Suprapubic skin (tissue), 4 donors: ENCODE data around the gene CHRNG. TPM values are rescaled to one million over a fixed set of nuclear protein-coding genes. Genes with fewer than 3 reads are reported as not detected.
"Not testable (repeated sequence)": the region's sequence is repeated elsewhere in the genome, so short reads cannot be mapped to it uniquely, and the experiment has no call there.

Experiments
- DNase-seq, 2 donors: peaks; one replicate each; pipeline ENCODE4 v3.0.0-alpha.2; 2019; ENCODE audit warnings: low spot score in 2 of 2
- H3K27ac ChIP-seq: fragments of 200-600 bp; sonication (generic); one replicate; pipeline ENCODE4 v1.5.1; 2019
- H3K27me3 ChIP-seq: fragments of 200-600 bp; sonication (generic); one replicate; pipeline ENCODE4 v1.5.1; 2019
- H3K36me3 ChIP-seq: fragments of 200-600 bp; sonication (generic); one replicate; pipeline ENCODE4 v1.5.1; 2019
- H3K4me1 ChIP-seq: fragments of 200-600 bp; sonication (generic); one replicate; pipeline ENCODE4 v1.5.1; 2019
- H3K4me3 ChIP-seq: fragments of 200-600 bp; sonication (generic); one replicate; pipeline ENCODE4 v1.5.1; 2019; ENCODE audit warnings: mild to moderate bottlenecking
- H3K9me3 ChIP-seq: fragments of 200-600 bp; sonication (generic); one replicate; pipeline ENCODE4 v1.5.1; 2019
- CTCF ChIP-seq, 2 donors: fragments of 200-600 bp in 1 of 2; fragments of 450-650 bp in 1 of 2; sonication (generic) in 1 of 2; IDR thresholded peaks; one replicate each; pipeline ENCODE4 v1.5.1; 2016 to 2019; ENCODE audit warnings: antibody characterized with exemption in 2 of 2, mild to moderate bottlenecking in 1 of 2, moderate library complexity in 1 of 2
- EP300 ChIP-seq: sonication (generic); formaldehyde crosslinking; IDR thresholded peaks from one replicate; pipeline ENCODE4 v1.6.1; 2017; ENCODE audit warnings: antibody characterized with exemption
- POLR2A ChIP-seq, 2 donors: fragments of 450-650 bp; IDR thresholded peaks; one replicate each; pipeline ENCODE4 v1.6.1; 2017; ENCODE audit warnings: antibody characterized with exemption in 2 of 2, mild to moderate bottlenecking in 2 of 2, moderate library complexity in 2 of 2
- POLR2AphosphoS5 ChIP-seq, 3 donors: sonication (generic); formaldehyde crosslinking; IDR thresholded peaks; one replicate each; pipeline ENCODE4 v1.6.1; 2017; ENCODE audit warnings: antibody characterized with exemption in 3 of 3
- WGBS: methylation state at CpG from one replicate; pipeline ENCODE4 v1.1.5; 2018; 5-methylcytosine and 5-hydroxymethylcytosine counted together
- total RNA-seq, 4 donors: library from RNA; depleted of rRNA; stranded (reverse); fragments of >200 nt; gene quantifications; one replicate each; pipeline ENCODE4 v1.1.0, GENCODE V29; 2016

The CHRNG gene
- total RNA-seq, 4 donors from 2014 or later, result not detected

GRCh38 chr2:232569541-232569940, 30.0 kb downstream of the CHRNG start:
- Histone ChIP-seq H3K27ac (no peak overlapping the region), H3K27me3 (no peaks in the 10 kb centered on the region), H3K4me3 (no peak overlapping the region), H3K9me3 (no peaks in the 10 kb centered on the region), H3K4me1 (peaks cover 15% of the 10 kb centered on the region), H3K36me3 (peaks cover 84% of the 10 kb centered on the region)
- TF ChIP-seq POLR2A (IDR thresholded peaks at IDR 0.05) (no peak), EP300 (no peak), POLR2AphosphoS5 (IDR thresholded peaks at IDR 0.05) (no peak)
- 97% methylated on average over 9 of the region's 9 CpGs for WGBS
- no peak for DNase-seq

- Histone ChIP-seq H3K4me1 (peaks cover 15% of the 10 kb centered on the region), H3K36me3 (peaks cover 84% of the 10 kb centered on the region)
- not testable (repeated sequence) for H3K27ac ChIP-seq, DNase-seq, H3K27me3 ChIP-seq, H3K9me3 ChIP-seq, H3K4me3 ChIP-seq
- WGBS, result 99% methylated on average over 6 of the region's 6 CpGs
These were observed 31.0 kb downstream of the CHRNG start for GRCh38 chr2:232570481-232570880.

GRCh38 chr2:232571026-232571474, 31.6 kb downstream of the CHRNG start:
- no peak for TF ChIP-seq POLR2AphosphoS5 (IDR thresholded peaks at IDR 0.05)
- no peak for DNase-seq
- H3K27ac ChIP-seq, result no peak overlapping the region
- peaks cover 78% of the 10 kb centered on the region for H3K36me3 ChIP-seq
- 74% methylated on average over 7 of the region's 7 CpGs for WGBS
- no peak overlapping the region for H3K4me3 ChIP-seq
- H3K9me3 ChIP-seq, result no peaks in the 10 kb centered on the region
- peaks cover 15% of the 10 kb centered on the region for H3K4me1 ChIP-seq
- no peaks in the 10 kb centered on the region for H3K27me3 ChIP-seq

GRCh38 chr2:232573042-232573441, 33.5 kb downstream of the CHRNG start:
- Histone ChIP-seq H3K4me3 (no peak overlapping the region), H3K36me3 (peaks cover 59% of the 10 kb centered on the region), H3K27me3 (no peaks in the 10 kb centered on the region), H3K9me3 (no peaks in the 10 kb centered on the region), H3K4me1 (peaks cover 6% of the 10 kb centered on the region), H3K27ac (no peak overlapping the region)
- TF ChIP-seq POLR2A (IDR thresholded peaks at IDR 0.05), result no peak
- TF ChIP-seq POLR2AphosphoS5 (IDR thresholded peaks at IDR 0.05), result no peak
- no peak for TF ChIP-seq EP300
- TF ChIP-seq CTCF (IDR thresholded peaks at IDR 0.05), result no peak
- DNase-seq, result no peak

GRCh38 chr2:232573771-232574435, 34.4 kb downstream of the CHRNG start:
- H3K27me3 ChIP-seq, result no peaks in the 10 kb centered on the region
- no peak overlapping the region for H3K27ac ChIP-seq
- no peaks in the 10 kb centered on the region for H3K4me1 ChIP-seq
- 93% methylated on average over 8 of the region's 8 CpGs for WGBS
- H3K9me3 ChIP-seq, result no peaks in the 10 kb centered on the region
- DNase-seq, result no peak
- TF ChIP-seq POLR2A (IDR thresholded peaks at IDR 0.05) (no peak), CTCF (IDR thresholded peaks at IDR 0.05) (no peak), EP300 (no peak), POLR2AphosphoS5 (IDR thresholded peaks at IDR 0.05) (no peak)
- no peak overlapping the region for H3K4me3 ChIP-seq
- H3K36me3 ChIP-seq, result peaks cover 54% of the 10 kb centered on the region

GRCh38 chr2:232574674-232575403, 35.3 kb downstream of the CHRNG start:
- WGBS, result 95% methylated on average over 5 of the region's 5 CpGs
- no peak overlapping the region for H3K4me3 ChIP-seq
- H3K27me3 ChIP-seq, result no peaks in the 10 kb centered on the region
- no peak overlapping the region for H3K27ac ChIP-seq
- H3K9me3 ChIP-seq, result no peaks in the 10 kb centered on the region
- H3K4me1 ChIP-seq, result no peaks in the 10 kb centered on the region
- H3K36me3 ChIP-seq, result peaks cover 45% of the 10 kb centered on the region
- DNase-seq, result no peak
- no peak for TF ChIP-seq POLR2A (IDR thresholded peaks at IDR 0.05)

- WGBS, result 92% methylated on average over 1 of the region's 1 CpG
- H3K4me1 ChIP-seq, result no peaks in the 10 kb centered on the region
- DNase-seq, result no peak
- H3K27me3 ChIP-seq, result no peaks in the 10 kb centered on the region
- H3K4me3 ChIP-seq, result no peak overlapping the region
- TF ChIP-seq POLR2AphosphoS5 (IDR thresholded peaks at IDR 0.05) (no peak), POLR2A (IDR thresholded peaks at IDR 0.05) (no peak), CTCF (IDR thresholded peaks at IDR 0.05) (no peak), EP300 (no peak)
- H3K36me3 ChIP-seq, result peaks cover 42% of the 10 kb centered on the region
- H3K27ac ChIP-seq, result no peak overlapping the region
- H3K9me3 ChIP-seq, result no peaks in the 10 kb centered on the region
These were observed 35.9 kb downstream of the CHRNG start for GRCh38 chr2:232575404-232575746.
